ENCODE data around the gene MICAL3.

Gene MICAL3

DNA sequence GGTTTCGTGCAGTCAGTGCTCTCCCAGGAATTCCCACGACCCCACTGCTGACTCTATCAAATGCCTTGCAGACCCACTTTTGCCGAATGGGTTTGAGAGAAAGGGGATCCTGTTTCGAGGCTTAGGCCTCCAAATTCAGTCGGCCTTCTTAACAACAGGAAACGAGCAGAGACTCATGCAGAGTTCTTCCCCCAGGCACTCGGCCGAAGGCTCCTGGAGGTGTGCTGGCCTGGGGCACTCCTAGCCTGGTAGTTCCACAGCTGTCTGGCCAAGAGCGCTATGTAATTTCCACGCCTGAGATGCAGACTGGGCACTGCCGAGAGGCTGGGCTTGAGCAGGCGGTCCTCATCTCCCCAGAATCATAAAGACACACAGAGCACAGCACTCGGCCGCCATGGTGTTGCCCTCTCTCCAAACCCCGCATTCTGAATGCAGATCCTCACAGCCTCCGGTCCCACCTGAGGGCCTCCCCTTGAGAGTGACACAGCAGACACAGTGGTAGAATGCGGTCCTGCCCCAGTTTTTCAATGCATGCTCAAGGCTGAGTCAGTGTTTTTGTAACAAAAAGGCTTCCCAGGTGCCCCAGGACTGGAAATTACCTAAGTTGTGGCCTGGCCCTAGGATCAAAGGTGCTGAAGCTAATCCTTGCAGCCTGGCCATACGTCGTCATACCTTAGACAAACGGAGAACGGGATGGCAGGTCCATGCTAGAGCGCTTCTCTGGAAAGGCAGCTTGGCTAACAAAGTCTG lies 219.9 kb downstream of the MICAL3 start:
- TF ChIP-seq EZH2 (IDR thresholded peaks at IDR 0.05) (no peak), FOXP2 (optimal IDR thresholded peaks at IDR 0.05; ENCODE audit: control extremely low read depth, extremely low read length, insufficient read depth) (no peak), POLR2AphosphoS5 (IDR thresholded peaks at IDR 0.05; ENCODE audit: borderline replicate concordance, low read depth, low read length) (no peak)
- Histone ChIP-seq H3K9ac (ENCODE audit: insufficient read length) (no peak overlapping the region), H3K4me3 (no peak overlapping the region), H3K36me3 (ENCODE audit: insufficient read depth, low read length) (peaks cover 17% of the 10 kb centered on the region), H3K9me3 (ENCODE audit: low read depth, low read length) (no peaks in the 10 kb centered on the region), H3K27ac (no peak overlapping the region)
- DNase-seq (ENCODE audit: low read depth, low spot score), result no peak

DNA sequence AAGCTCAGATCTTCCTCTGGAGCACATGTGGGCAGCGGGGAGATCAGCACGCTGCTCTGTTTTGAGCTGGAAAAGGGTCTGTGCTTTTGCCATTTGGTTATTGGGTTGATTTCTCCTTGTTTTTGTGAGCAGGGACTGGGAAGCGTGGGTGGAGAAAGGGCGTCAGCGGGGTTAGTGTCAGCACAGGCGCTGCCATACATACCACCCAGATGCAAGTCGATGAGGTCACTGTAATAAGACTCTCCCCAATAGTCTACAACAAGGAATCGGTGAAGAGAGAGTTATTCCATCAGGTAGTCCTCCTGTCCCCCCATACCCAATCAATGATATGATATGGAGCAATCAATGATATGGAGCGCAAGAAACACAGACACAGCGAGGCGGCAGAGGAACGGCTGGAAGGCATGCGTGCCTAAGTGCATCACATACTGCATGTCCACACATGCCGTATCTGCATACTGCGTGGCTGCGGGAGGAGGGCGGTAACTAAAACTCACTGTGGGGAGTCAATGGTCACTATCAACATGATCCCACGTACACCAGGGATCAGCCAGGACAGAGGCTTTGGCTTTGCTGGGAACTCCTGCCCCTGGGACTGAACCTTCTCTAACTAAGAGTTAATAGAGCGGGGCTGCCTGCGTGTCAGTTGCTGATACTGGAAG lies 220.6 kb downstream of the MICAL3 start:
- no peak overlapping the region for H3K9ac ChIP-seq (ENCODE audit: insufficient read length)
- no peak overlapping the region for H3K27ac ChIP-seq
- no peak for DNase-seq (ENCODE audit: low read depth, low spot score)
- H3K4me3 ChIP-seq, result no peak overlapping the region
- H3K36me3 ChIP-seq (ENCODE audit: insufficient read depth, low read length), result peaks cover 17% of the 10 kb centered on the region
- TF ChIP-seq FOXP2 (optimal IDR thresholded peaks at IDR 0.05; ENCODE audit: control extremely low read depth, extremely low read length, insufficient read depth) (no peak), EZH2 (IDR thresholded peaks at IDR 0.05) (no peak), POLR2AphosphoS5 (IDR thresholded peaks at IDR 0.05; ENCODE audit: borderline replicate concordance, low read depth, low read length) (no peak)
- H3K9me3 ChIP-seq (ENCODE audit: low read depth, low read length), result no peaks in the 10 kb centered on the region

DNA sequence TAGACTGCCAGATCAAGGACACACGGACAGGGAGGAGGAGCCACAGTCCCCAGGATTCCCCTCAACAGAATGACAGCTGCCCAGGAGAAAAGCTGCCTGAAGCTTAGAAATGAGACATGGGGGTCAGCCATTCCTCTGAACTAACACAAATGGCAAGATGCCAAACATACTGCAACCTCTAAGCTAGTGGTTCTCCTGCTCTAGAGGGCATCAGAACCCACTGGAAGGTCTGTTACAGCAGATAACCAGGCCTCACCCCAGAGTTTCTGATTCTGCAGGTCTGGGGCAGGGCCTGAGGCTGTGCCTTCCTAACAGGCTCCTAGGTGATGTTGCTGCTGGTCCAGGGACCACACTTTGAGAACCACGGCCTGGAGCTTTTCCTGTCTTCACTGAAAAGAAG lies 221.5 kb downstream of the MICAL3 start:
- Histone ChIP-seq H3K27ac (no peak overlapping the region), H3K4me3 (no peak overlapping the region), H3K9ac (ENCODE audit: insufficient read length) (no peak overlapping the region), H3K9me3 (ENCODE audit: low read depth, low read length) (no peaks in the 10 kb centered on the region), H3K36me3 (ENCODE audit: insufficient read depth, low read length) (peaks cover 11% of the 10 kb centered on the region)
- TF ChIP-seq FOXP2 (optimal IDR thresholded peaks at IDR 0.05; ENCODE audit: control extremely low read depth, extremely low read length, insufficient read depth) (no peak), POLR2AphosphoS5 (IDR thresholded peaks at IDR 0.05; ENCODE audit: borderline replicate concordance, low read depth, low read length) (no peak), EZH2 (IDR thresholded peaks at IDR 0.05) (no peak)
- no peak for DNase-seq (ENCODE audit: low read depth, low spot score)

DNA sequence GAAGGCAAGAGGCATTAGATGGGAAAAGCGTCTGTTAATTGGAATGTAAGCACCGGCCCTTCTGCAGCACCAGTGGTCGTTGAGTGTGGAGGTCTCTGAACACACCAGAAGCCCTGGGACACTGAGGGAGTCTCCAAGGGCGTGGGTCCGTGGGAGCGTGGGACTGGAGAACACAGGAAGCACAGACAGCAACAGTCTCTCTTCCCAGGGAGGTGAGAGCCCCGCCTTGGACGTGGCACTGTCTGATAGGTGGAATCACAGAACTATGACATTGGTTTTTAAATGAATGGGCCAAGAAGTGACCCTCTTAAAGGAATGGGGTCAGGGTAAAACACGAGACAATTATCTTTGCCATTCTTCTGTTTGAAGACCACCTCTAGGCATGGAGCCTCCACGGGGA lies 221.9 kb downstream of the MICAL3 start:
- Histone ChIP-seq H3K27ac (no peak overlapping the region), H3K9ac (ENCODE audit: insufficient read length) (no peak overlapping the region), H3K9me3 (ENCODE audit: low read depth, low read length) (no peaks in the 10 kb centered on the region), H3K36me3 (ENCODE audit: insufficient read depth, low read length) (peaks cover 7% of the 10 kb centered on the region), H3K4me3 (no peak overlapping the region)
- no peak for DNase-seq (ENCODE audit: low read depth, low spot score)
- TF ChIP-seq EZH2 (IDR thresholded peaks at IDR 0.05), result no peak
- no peak for TF ChIP-seq FOXP2 (optimal IDR thresholded peaks at IDR 0.05; ENCODE audit: control extremely low read depth, extremely low read length, insufficient read depth)
- TF ChIP-seq POLR2AphosphoS5 (IDR thresholded peaks at IDR 0.05; ENCODE audit: borderline replicate concordance, low read depth, low read length), result no peak

DNA sequence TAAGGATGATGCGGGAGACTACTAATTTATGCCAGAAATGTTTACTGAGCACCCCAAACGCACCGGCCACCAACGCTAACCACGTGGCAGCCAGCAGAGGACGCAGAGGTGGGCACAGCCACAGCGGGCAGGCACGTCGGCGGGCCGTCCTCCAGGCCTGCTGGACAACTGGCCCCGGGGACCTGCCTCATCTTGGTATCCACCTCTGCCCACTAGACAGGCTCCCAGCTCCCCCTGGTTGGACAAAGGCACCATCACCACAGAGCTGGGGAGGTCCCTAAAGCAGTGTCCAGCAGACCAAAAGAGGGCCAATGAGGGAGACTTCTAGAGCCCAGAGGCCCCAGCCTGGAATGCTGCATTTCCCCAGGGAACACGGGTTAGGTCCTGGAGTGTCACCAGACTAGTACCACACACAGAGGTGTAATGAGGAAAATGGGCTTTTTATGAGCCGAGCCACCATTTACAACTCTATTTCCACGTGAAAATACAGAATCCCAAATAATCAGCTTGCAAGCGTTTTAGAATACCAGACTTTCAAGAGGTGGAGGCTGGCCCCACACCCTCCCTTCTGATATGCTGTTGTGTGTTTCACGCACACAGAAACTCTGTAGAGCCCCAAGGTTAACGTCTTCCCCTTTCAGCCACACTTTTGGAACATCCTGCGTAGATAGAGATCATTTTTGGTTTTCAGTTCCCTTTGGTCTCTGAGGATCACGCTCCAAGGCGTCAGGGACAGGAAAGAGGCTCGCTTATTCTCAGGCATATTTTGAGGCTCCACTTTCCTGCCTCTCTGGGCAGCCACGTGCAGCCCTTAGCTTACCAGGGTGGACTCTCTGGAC lies 226.4 kb downstream of the MICAL3 start:
- no peak overlapping the region; the same call in 1 of the 2 replicates for H3K27ac ChIP-seq
- no peak overlapping the region for H3K4me3 ChIP-seq
- DNase-seq (ENCODE audit: low read depth, low spot score), result no peak
- no peak for TF ChIP-seq FOXP2 (optimal IDR thresholded peaks at IDR 0.05; ENCODE audit: control extremely low read depth, extremely low read length, insufficient read depth)
- no peak for TF ChIP-seq POLR2AphosphoS5 (IDR thresholded peaks at IDR 0.05; ENCODE audit: borderline replicate concordance, low read depth, low read length)
- no peak for TF ChIP-seq EZH2 (IDR thresholded peaks at IDR 0.05)
- no peaks in the 10 kb centered on the region for H3K9me3 ChIP-seq (ENCODE audit: low read depth, low read length)
- no peaks in the 10 kb centered on the region for H3K36me3 ChIP-seq (ENCODE audit: insufficient read depth, low read length)
- no peak overlapping the region for H3K9ac ChIP-seq (ENCODE audit: insufficient read length)

DNA sequence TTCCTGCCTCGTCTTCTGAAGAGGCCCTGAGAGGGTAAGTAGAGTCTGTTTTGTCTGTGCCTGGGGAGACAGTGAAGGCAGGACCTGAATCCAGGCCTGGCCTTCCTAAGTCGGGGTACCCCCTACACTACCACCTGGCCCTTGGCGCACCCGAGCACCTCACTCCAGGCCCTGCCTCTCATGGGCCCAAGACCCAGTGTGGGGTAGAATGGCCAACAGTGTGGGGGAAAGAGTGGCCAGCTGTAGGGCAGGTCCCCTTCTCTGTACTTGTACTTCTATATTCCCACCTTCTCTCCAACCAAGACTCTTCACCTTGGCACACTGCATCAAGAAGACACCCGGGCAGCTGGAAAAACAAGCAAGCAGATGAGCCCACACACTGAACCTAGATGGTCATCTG lies 227.7 kb downstream of the MICAL3 start:
- no peak overlapping the region for H3K4me3 ChIP-seq
- H3K27ac ChIP-seq, result no peak overlapping the region
- no peaks in the 10 kb centered on the region for H3K36me3 ChIP-seq (ENCODE audit: insufficient read depth, low read length)
- no peak for DNase-seq (ENCODE audit: low read depth, low spot score)
- H3K9me3 ChIP-seq (ENCODE audit: low read depth, low read length), result no peaks in the 10 kb centered on the region
- TF ChIP-seq FOXP2 (optimal IDR thresholded peaks at IDR 0.05; ENCODE audit: control extremely low read depth, extremely low read length, insufficient read depth), result no peak
- TF ChIP-seq EZH2 (IDR thresholded peaks at IDR 0.05), result no peak
- TF ChIP-seq POLR2AphosphoS5 (IDR thresholded peaks at IDR 0.05; ENCODE audit: borderline replicate concordance, low read depth, low read length), result no peak
- no peak overlapping the region for H3K9ac ChIP-seq (ENCODE audit: insufficient read length)

DNA sequence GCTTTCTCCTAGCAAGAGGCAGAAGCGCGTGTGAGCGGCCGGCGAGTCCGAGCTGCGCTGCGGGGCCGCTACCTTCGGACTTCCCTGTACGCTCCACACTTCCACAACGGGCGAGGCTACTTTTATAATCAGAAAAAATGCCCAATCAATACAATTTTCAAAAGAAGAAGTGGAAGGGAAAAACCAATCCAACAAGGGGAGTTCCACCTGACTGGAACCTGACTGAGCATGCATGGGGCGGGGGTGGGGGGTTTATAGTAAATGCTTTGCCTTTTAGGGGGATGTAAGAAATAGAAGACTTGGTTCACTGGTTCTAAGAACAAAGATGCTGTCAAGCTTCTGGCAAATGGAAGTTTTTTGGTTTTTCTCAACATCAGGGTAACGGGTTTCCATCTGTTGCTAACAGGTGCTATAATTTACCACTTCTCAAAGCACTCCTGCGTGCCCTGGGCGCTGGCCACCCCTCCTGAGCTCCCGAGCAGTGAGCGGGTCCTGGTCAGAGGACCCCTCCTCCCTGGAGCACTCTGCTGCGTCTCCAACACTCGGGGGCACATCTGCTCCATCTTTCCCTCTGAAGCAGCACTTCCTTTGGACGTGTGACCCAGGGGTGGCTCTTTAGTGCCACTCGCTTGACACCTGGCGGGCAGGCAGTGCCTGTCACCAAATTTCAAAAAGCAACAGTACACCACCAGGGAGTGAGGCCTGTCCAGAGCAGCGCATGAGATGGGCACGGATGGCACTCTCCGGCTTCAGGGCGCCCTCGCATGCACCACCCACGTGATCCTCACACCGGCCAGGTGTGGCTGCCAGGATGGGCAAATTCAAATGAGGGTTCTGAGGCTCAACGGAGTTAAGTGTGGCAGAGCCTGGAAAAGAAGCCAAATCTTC lies 228.5 kb downstream of the MICAL3 start:
- no peak for DNase-seq (ENCODE audit: low read depth, low spot score)
- TF ChIP-seq EZH2 (IDR thresholded peaks at IDR 0.05) (no peak), POLR2AphosphoS5 (IDR thresholded peaks at IDR 0.05; ENCODE audit: borderline replicate concordance, low read depth, low read length) (no peak)
- Histone ChIP-seq H3K9me3 (ENCODE audit: low read depth, low read length) (no peaks in the 10 kb centered on the region), H3K9ac (ENCODE audit: insufficient read length) (no peak overlapping the region), H3K27ac (no peak overlapping the region), H3K4me3 (no peak overlapping the region), H3K36me3 (ENCODE audit: insufficient read depth, low read length) (no peaks in the 10 kb centered on the region)
